NAMALWA (cell line): ENCODE measurements around the gene YARS1.

Source experiments
- DNase-seq: peaks from one replicate; pipeline ENCODE4 v3.0.0-alpha.2; 2015; ENCODE audit warnings: low spot score

YARS1 gene

DNA sequence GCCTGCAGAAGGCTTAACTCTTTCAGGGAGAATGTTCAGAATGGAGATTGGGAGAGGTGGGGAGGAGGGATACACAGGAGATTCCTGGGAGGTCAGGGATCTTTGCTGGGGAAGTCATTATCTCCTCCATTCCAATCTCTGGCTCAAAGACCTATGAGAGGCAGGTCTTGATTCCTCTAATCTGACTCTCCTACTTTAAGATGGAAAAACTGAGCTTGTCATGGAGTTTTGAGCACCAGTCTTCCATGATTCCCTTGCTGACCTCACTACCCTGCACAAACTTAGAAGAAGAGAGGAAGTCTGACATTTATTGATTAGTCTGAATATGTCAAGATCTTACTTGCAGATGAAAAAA is 73.1 kb downstream of the YARS1 start:
- no peak for DNase-seq

DNA sequence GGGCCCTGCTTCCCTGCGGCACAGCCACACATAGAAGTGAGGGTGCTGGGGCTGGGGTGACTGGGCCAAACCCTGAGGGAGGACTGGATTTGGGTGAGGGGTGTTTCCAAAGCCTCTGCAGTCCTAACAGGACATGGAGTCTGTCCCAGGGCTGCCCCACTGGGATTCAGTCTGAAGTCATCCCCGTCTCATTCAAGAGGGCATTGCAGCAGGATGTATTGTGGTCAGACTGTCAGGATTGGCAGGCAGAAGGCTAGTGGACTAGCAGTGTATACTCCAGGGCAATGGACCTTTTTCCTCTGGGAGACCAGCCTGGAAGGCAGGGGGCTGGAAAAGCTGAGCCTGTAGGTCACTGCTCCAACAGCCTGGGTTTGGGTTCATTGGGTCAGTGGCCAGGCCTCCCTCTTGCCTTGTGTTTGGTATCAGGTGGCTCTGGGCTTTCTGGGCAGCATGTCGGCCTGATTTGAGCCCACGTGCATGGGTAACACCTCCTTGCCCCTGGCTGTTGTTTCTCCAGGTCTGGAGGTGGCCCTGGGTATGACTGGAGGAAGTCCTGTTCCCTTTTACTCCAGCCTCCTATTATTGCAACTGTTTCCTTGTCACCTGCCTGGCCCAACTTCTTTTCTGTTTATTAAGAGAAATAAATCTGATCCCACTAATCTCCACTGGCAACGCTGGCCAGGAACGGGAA is 73.6 kb downstream of the YARS1 start:
- no peak for DNase-seq

DNA sequence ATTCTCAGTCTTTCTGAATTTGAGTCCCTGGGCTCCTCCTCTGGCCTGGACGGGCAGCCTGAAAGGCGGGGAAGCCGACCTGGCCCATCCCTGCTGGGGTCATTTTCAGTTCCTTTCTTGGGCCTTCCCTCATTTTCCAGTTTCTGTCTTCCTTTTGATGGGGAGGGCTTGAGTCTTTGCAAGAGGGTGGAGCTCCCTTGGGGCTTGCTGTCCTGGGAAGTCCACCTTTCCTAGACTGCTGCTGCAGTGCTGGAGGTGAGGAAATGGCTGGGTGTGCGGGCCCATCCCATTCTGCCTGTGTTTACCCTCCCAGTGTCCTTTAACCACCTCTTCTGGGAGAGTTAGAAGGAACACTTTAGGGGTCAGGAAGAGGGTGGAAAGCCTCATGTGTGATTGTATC is 74.2 kb downstream of the YARS1 start:
- no peak for DNase-seq

DNA sequence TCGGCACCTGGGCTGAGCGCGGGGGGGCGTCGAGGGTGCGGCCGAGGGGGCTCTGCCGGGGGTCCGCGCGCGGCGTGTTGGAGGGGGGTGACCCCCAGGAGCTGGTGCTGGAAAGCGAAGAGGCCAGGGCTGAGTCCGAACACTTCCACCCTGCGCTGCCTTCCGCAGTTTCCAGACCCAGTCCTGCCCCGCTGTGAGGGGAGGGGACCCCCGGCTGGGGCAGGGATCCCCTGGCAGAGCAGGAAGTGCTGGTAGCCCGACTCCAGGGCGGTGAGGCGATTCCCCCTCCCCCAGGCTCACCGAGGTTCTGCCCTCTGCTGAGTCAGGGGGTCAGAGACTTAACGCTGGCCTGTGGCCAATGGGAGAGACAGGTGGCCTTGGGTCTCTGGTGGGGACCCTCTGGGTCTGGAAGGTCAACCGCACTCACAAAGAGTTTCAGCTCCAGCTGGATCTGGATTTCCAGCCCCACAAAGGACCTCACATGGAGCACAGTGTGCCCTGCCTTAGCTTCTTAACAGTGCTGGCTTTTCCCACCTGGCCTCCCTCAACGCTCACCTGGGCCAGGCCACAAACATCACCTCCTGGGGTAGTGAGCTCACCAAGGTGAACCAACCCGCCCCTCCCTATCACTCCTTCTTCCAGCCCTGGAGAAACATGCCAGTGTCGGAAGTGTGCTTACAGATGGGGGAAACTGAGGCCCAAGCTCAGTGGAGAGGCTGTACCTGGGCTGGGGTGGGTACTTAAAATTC is 74.8 kb downstream of the YARS1 start:
- DNase-seq: no peak

DNA sequence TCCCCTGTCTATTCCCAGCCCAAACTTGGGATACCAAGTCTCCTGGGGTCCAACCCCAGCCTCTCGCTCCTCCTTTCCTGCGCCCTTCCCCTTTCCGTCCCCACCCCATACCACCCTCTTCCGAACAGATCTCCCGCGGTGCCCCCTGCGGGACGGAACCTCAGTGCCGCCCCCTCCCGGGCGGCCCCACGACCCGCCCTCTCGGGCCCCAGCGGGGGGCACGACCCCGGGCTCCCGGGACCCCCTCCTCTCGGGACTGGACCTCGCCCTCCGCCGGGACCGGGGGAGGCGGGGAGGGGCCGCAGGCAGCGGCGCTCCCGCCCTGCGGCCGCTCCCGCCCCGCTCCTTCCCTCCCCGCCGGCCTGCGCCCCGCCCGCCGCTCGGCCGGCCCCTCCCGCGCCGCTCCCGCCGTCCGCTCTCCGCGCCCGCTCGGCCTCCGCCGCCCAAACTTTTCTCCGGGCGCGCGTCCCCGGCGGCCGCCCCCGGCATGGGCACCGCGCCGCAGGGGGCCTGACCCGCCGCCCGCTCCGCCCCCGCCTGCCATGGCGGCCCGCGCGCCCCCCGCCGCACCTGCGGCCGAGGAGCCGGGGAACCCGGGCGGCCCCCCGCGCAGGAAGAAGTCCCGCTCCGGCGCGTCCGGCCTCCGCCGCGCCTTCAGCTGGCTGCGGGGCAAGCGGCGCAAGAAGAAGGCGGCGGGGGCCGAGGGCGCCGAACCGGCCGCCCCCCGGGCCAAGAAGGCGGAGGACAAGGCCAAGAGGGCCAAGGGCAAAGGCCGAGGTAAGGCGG is 75.6 kb downstream of the YARS1 start:
- no peak for DNase-seq

DNA sequence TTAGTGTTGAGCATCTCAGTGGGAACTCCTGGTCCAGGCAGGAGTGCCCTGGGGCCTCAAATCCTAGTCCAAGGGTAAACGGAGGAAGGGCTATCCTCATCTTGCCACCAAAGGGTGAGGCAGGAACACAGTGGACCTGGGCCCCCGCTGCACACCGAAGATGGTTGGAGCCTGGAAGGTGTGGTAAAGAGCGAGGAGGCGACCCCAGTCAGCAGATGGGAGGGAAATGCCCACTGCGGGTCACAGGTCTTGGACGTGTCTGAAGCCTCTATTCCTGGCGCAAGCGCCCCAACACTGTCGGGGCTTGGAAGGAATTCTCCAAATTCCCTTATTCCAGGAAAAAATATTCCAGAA is 76.1 kb downstream of the YARS1 start:
- no peak for DNase-seq

DNA sequence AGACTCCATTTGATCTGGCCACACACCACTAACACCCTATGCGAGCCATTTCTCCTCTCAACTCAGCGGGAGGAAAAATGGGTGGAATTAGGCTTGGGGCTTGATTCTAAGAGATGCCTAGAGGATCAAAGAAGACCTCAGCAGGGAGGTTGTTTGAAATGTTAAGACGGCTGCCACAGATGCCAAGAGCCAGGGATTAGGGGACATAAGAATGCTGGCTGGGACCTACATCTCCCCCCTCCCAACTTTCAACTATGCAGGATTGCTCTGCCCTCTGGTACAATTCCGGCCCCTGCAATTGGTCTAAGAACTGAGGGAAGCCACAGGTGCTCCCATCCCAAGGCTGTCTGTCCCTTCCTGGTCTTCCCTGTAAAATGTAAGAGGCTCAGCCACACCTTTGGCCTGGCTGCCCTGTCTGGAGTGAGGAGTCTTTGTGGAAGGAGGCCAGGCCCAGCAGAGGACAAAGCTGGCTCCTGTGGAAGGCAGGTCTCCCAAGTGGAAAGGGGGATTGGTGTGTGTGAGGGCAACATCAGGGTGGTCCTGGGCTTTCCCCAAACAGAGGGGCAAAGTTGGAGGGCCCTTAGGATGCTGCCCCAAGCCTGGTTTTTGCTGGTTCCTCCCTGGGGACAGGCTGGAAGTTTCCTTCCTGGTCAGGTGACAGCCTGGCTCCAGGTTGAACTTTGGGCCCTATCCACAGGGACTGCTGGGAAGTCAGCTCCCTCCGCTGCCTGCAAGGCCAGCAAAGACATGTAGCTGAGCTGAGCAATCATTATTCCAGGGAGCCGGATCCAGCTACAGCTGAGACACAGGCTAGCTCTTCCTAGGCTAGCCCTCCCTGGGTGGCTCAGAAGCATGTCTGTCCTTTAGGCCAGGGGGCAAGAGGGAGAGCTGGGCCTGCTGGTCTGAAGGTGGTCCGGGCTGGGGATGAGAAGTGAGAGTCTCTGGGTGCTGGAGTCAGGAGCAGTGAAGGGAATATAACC is 80.1 kb downstream of the YARS1 start:
- no peak for DNase-seq

DNA sequence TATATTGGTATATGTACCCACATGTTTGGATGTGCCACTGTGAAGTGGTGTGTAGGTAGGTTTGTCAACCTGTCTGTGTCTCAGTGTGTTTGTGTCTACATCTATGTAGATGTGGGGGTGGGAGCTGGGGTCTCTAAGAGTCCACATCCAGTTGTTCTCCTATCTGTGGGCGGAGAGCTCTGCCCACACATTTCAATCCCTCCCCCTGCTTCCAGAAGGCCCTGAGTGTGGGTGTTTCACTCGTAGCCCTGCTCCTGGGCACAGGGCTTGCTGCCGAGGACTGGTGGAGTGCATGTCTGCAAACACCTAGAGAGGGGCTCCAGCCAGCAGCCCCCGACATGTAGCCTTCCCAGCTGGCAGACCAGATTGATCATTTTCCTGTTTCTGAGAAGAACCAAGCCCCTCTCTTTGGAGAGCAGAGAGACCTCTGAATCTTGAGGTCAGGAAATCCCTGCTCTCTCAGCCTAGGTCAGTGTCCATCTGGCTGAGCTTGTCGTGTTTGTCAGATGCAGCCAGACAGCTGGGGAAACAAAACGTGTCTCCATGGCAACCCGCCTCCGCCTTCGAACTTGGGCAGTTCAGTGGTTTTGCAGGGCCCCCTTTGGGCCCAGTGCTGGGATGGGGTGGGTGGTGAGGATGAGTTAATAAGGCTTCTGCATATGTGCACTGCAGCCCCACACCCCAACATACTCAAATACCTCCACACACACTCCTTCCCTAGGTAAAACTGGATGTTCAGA is 83.4 kb downstream of the YARS1 start:
- no peak for DNase-seq

DNA sequence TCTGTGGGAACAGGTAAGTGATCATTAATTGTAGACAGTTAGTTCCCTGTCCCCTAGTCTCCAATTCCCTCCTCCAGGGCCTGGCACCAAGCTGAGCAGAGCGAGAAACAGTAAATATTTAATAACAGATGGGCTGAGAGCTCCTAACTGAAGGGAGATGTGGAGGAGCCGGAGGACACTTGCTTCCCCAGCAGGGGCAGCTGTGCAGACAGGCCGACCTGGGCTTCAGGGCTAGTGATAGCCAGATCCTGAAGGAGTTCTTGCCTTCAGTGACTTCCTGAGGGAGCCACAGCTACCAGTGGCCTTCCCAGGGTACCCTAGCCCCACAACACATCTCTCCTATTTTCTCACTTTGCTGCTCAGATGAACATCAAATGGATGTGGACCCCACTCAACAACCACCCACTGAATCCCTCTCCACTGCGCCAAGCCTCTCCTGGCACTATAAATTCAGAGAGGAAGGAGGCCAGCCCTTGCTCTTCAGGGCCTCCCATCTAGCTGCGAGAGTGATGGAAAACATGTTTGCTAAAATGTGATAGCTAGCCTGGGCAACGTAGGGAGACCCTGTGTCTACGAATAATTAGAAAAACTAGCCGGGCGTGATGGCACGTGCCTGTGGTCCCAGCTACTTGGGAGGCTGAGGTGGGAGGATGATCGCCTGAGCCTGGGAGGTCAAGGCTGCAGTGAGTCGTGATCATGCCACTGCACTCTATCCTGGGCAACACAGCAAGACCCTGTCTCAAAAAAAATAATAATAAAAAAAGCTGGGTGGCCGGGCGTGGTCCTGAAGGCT is 87.7 kb downstream of the YARS1 start:
- no peak for DNase-seq

DNA sequence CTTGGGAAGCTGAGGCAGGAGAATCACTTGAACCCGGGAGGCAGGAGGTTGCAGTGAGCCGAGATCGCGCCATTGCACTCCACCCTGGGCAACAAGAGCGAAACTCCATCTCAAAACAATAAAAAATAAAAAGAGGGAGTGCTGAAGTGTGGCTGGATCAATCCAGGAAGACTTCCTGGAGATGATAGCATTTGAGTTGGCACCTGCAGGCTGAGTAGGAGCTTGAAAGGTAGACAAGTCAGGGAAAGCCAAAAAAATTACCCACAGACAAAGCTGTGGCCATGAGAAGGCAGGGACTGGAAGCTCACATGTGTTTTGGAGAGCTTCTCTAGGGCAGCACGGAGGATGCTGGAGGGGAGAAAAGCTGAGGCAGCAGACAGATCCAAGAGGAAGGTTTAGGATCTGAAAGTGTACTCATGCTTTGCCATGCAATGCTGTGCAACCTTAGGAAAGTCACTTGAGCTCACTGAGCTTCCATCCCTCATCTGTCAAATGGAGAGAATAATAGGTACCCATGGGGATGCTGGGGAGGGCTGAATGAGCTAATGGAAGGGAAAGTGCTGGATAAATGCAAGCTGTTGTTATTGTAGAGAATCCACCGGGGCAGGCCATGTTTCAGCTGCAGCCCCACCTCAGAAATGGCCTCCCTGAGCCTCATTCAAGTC is 88.6 kb downstream of the YARS1 start:
- DNase-seq: no peak

DNA sequence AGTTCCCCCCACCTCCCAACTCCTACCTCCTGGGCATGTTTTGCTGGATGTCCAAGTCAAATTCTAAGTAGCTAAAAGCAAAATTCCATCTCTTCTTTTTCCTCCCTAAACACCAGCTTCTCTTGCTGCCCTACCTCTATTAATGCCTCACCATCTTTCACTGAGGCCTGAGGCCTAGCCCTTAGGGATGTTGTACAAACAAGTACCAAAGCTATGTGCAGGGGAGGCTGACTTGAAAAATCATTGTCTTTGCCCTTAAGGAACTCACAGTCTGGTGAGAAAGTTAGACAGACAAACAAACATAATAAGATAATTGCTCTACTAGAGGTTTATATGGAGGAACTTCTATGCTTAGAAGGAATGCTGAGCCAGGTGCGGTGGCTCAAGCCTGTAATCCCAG is 89.3 kb downstream of the YARS1 start:
- DNase-seq: no peak

DNA sequence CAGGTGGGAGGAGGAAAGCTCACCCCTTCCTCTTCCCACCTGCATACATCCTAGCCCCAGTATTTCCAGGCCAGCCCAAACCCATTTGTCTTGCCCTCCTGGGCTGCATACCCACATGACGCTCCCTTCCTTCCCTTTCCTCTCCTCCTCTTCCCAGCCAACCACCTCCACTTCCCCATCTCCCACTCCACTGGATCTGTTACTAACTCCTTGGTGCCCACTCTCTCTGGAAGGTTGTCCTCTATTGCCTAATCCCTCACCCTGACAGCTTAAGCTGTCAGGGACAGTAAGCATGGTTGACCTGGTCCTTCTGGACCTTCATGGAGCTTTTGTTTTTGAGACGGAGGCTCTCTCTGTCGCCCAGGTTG is 91.6 kb downstream of the YARS1 start:
- no peak for DNase-seq
